ENCODE results near the gene NOXA1.

NOXA1 gene

GRCh38 chr9:137387891-137388560 lies 35.2 kb upstream of the NOXA1 start:
- DNase-seq (ENCODE audit: low read depth), result no peak

GRCh38 chr9:137388589-137389427 lies 34.4 kb upstream of the NOXA1 start:
- DNase-seq (ENCODE audit: low read depth), result no peak

- DNase-seq (ENCODE audit: low read depth), result no peak
Measured at GRCh38 chr9:137389428-137389746, 33.8 kb upstream of the NOXA1 start.

- DNase-seq (ENCODE audit: low read depth), result no peak
Measured at GRCh38 chr9:137390553-137391410, 32.4 kb upstream of the NOXA1 start.

- DNase-seq (ENCODE audit: low read depth), result no peak
Measured at GRCh38 chr9:137391411-137391754, 31.8 kb upstream of the NOXA1 start.

- DNase-seq (ENCODE audit: low read depth), result no peak
Measured at GRCh38 chr9:137392232-137393007, 30.8 kb upstream of the NOXA1 start.

GRCh38 chr9:137393176-137394150 lies 29.7 kb upstream of the NOXA1 start:
- DNase-seq (ENCODE audit: low read depth), result no peak

- DNase-seq (ENCODE audit: low read depth), result no peak
Measured at GRCh38 chr9:137394866-137395665, 28.1 kb upstream of the NOXA1 start.

- no peak for DNase-seq (ENCODE audit: low read depth)
Measured at GRCh38 chr9:137395666-137396010, 27.6 kb upstream of the NOXA1 start.

- no peak for DNase-seq (ENCODE audit: low read depth)
Measured at GRCh38 chr9:137396227-137396626, 27.0 kb upstream of the NOXA1 start.

- no peak for DNase-seq (ENCODE audit: low read depth)
Measured at GRCh38 chr9:137396634-137397367, 26.4 kb upstream of the NOXA1 start.

- no peak for DNase-seq (ENCODE audit: low read depth)
Measured at GRCh38 chr9:137397675-137398423, 25.3 kb upstream of the NOXA1 start.

- DNase-seq (ENCODE audit: low read depth), result no peak
Measured at GRCh38 chr9:137398561-137399468, 24.4 kb upstream of the NOXA1 start.

- DNase-seq (ENCODE audit: low read depth), result no peak
Measured at GRCh38 chr9:137402746-137403145, 20.4 kb upstream of the NOXA1 start.

GRCh38 chr9:137403269-137403668 lies 19.9 kb upstream of the NOXA1 start:
- no peak for DNase-seq (ENCODE audit: low read depth)

- no peak for DNase-seq (ENCODE audit: low read depth)
Measured at GRCh38 chr9:137404961-137405567, 18.1 kb upstream of the NOXA1 start.

- DNase-seq (ENCODE audit: low read depth), result no peak
Measured at GRCh38 chr9:137405677-137406081, 17.5 kb upstream of the NOXA1 start.

Measured in CMK (cell line).